WTC11 (cell line): ENCODE measurements around the gene BTD. TPM values are rescaled to one million over a fixed set of nuclear protein-coding genes. Genes with fewer than 3 reads are reported as not detected.

ENCODE experiments used
- ATAC-seq: fragments of 200-7000 bp; cut with Tn5 transposase; 2 replicates; pipeline ENCODE4 v1.10.0; 2021; ENCODE audit warnings: mild to moderate bottlenecking, moderate library complexity
- CTCF ChIA-PET: fragments of 300-600 bp; sonication (Branson Sonifier 250); formaldehyde crosslinking; loops from one replicate; lab custom pipeline; 2021; ENCODE audit warnings: antibody characterized with exemption; lab: Charles Lee
- POLR2A ChIA-PET: fragments of 350-600 bp; sonication (Branson Sonifier 250); formaldehyde crosslinking; loops from one replicate; lab custom pipeline; 2021; ENCODE audit warnings: antibody characterized with exemption; lab: Charles Lee
- DNase-seq: peaks from one replicate; pipeline ENCODE4 v3.0.0; 2021; ENCODE audit warnings: low spot score
- H3K27ac Mint-ChIP-seq: 2 replicates; pipeline ENCODE4 v1.8.0; 2021; ENCODE audit warnings: mixed read lengths
- H3K27me3 Mint-ChIP-seq: 2 replicates; pipeline ENCODE4 v1.8.0; 2021; ENCODE audit warnings: low read depth, mild to moderate bottlenecking, moderate library complexity, mixed read lengths
- H3K36me3 Mint-ChIP-seq: 2 replicates; pipeline ENCODE4 v1.8.0; 2021; ENCODE audit warnings: mixed read lengths
- H3K4me1 Mint-ChIP-seq: 2 replicates; pipeline ENCODE4 v1.8.0; 2022; ENCODE audit warnings: mixed read lengths
- H3K4me3 Mint-ChIP-seq: 2 replicates; pipeline ENCODE4 v1.8.0; 2021; ENCODE audit warnings: mild to moderate bottlenecking, moderate library complexity, mixed read lengths
- H3K9me3 Mint-ChIP-seq: 2 replicates; pipeline ENCODE4 v1.8.0; 2021; ENCODE audit warnings: mixed read lengths
- CBFB ChIP-seq: sonication (generic); formaldehyde crosslinking; IDR thresholded peaks from 2 replicates; pipeline ENCODE4 v1.8.1; 2022; ENCODE audit warnings: mild to moderate bottlenecking, low read depth, missing genetic modification reagents
- ELF4 ChIP-seq: sonication (generic); formaldehyde crosslinking; IDR thresholded peaks from 2 replicates; pipeline ENCODE4 v1.8.1; 2022; ENCODE audit warnings: low read depth, mild to moderate bottlenecking, moderate library complexity, missing genetic modification reagents
- ESRRA ChIP-seq: sonication (generic); formaldehyde crosslinking; IDR thresholded peaks from 2 replicates; pipeline ENCODE4 v1.8.1; 2022; ENCODE audit warnings: mild to moderate bottlenecking, missing genetic modification reagents, borderline replicate concordance
- FOXP1 ChIP-seq: sonication (generic); formaldehyde crosslinking; IDR thresholded peaks from 2 replicates; pipeline ENCODE4 v1.8.0; 2022; ENCODE audit warnings: missing genetic modification reagents, mild to moderate bottlenecking, moderate library complexity, borderline replicate concordance
- MXD4 ChIP-seq: fragments of 250-450 bp; sonication (Bioruptor Pico); IDR thresholded peaks from 2 replicates; pipeline ENCODE4 v1.8.0; 2021; ENCODE audit warnings: mild to moderate bottlenecking, moderate library complexity, borderline replicate concordance
- NR1H2 ChIP-seq: sonication (generic); formaldehyde crosslinking; IDR thresholded peaks from 2 replicates; pipeline ENCODE4 v1.9.0; 2021; ENCODE audit warnings: mild to moderate bottlenecking, moderate library complexity, missing genetic modification reagents
- OVOL2 ChIP-seq: fragments of 250-450 bp; sonication (Bioruptor Pico); IDR thresholded peaks from 2 replicates; pipeline ENCODE4 v1.9.0; 2021; ENCODE audit warnings: mild to moderate bottlenecking, borderline replicate concordance
- SMAD3 ChIP-seq: sonication (generic); formaldehyde crosslinking; IDR thresholded peaks from 2 replicates; pipeline ENCODE4 v1.8.0; 2022; ENCODE audit warnings: missing genetic modification reagents, mild to moderate bottlenecking, borderline replicate concordance
- SOX15 ChIP-seq: fragments of 250-450 bp; sonication (Bioruptor Pico); IDR thresholded peaks from 2 replicates; pipeline ENCODE4 v1.9.0; 2021; ENCODE audit warnings: mild to moderate bottlenecking
- ZNF317 ChIP-seq: sonication (generic); formaldehyde crosslinking; IDR thresholded peaks from 2 replicates; pipeline ENCODE4 v1.8.1; 2023; ENCODE audit warnings: low read depth, mild to moderate bottlenecking, moderate library complexity, missing genetic modification reagents, borderline replicate concordance
- ZNF416 ChIP-seq: fragments of 250-450 bp; sonication (Bioruptor Pico); IDR thresholded peaks from 2 replicates; pipeline ENCODE4 v1.9.0; 2021; ENCODE audit warnings: mild to moderate bottlenecking, inconsistent platforms
- ZNF671 ChIP-seq: fragments of 250-450 bp; sonication (Bioruptor Pico); IDR thresholded peaks from 2 replicates; pipeline ENCODE4 v1.8.0; 2021; ENCODE audit warnings: mild to moderate bottlenecking
- total RNA-seq: library from RNA; stranded (reverse); gene quantifications from 3 replicates; pipeline ENCODE4 v1.2.3, GENCODE V29; 2021
- TF ChIP-seq, protein P1 (sequence below): fragments of 250-450 bp; sonication (Bioruptor Pico); IDR thresholded peaks from 2 replicates; pipeline ENCODE4 v2.1.2; 2022; ENCODE audit warnings: mild to moderate bottlenecking, moderate library complexity
- TF ChIP-seq, protein P2 (sequence below): sonication (generic); formaldehyde crosslinking; IDR thresholded peaks from 2 replicates; pipeline ENCODE4 v1.8.0; 2022; ENCODE audit warnings: mild to moderate bottlenecking, missing genetic modification reagents
- TF ChIP-seq, protein P3 (sequence below): sonication (generic); formaldehyde crosslinking; IDR thresholded peaks from 2 replicates; pipeline ENCODE4 v1.8.1; 2022; ENCODE audit warnings: mild to moderate bottlenecking, missing genetic modification reagents, moderate library complexity, borderline replicate concordance
- TF ChIP-seq, protein P4 (sequence below): sonication (generic); formaldehyde crosslinking; IDR thresholded peaks from 2 replicates; pipeline ENCODE4 v1.8.0; 2022; ENCODE audit warnings: missing genetic modification reagents
- TF ChIP-seq, protein P5 (sequence below): sonication (generic); formaldehyde crosslinking; IDR thresholded peaks from 2 replicates; pipeline ENCODE4 v1.8.0; 2023; ENCODE audit warnings: missing genetic modification reagents
- TF ChIP-seq, protein P6 (sequence below): sonication (generic); formaldehyde crosslinking; IDR thresholded peaks from 2 replicates; pipeline ENCODE4 v1.8.1; 2023; ENCODE audit warnings: mild to moderate bottlenecking, missing genetic modification reagents, moderate library complexity
- TF ChIP-seq, protein P7 (sequence below): fragments of 250-450 bp; sonication (Bioruptor Pico); IDR thresholded peaks from 2 replicates; pipeline ENCODE4 v1.9.0; 2021; ENCODE audit warnings: mild to moderate bottlenecking, borderline replicate concordance

The BTD gene
- total RNA-seq, 1 experiment from 2014 or later, result 18.5 TPM

DNA sequence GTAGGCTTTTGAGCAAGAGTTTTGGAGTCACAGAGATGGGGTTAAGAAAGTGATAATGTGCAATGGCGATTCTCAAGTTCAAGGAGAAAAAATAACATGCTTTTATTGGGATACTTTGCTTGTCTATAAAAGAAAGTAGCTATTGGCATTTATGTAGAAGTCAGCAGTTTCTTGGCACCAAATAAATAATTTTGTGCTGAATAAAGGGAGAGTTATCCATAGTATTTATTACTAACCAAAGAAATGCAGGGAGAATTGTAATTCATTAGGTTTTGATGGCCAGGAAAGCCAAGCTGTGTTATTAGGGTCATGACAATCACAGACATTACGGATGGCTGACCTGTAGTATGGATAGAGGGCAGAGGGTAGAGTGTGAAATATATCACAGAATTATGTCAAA lies 33.1 kb downstream of the BTD start (continued):
- TF ChIP-seq, protein P1, sequence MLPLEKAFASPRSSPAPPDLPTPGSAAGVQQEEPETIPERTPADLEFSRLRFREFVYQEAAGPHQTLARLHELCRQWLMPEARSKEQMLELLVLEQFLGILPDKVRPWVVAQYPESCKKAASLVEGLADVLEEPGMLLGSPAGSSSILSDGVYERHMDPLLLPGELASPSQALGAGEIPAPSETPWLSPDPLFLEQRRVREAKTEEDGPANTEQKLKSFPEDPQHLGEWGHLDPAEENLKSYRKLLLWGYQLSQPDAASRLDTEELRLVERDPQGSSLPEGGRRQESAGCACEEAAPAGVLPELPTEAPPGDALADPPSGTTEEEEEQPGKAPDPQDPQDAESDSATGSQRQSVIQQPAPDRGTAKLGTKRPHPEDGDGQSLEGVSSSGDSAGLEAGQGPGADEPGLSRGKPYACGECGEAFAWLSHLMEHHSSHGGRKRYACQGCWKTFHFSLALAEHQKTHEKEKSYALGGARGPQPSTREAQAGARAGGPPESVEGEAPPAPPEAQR (CRISPR knock-in tag), result no peak
- TF ChIP-seq, protein P2, sequence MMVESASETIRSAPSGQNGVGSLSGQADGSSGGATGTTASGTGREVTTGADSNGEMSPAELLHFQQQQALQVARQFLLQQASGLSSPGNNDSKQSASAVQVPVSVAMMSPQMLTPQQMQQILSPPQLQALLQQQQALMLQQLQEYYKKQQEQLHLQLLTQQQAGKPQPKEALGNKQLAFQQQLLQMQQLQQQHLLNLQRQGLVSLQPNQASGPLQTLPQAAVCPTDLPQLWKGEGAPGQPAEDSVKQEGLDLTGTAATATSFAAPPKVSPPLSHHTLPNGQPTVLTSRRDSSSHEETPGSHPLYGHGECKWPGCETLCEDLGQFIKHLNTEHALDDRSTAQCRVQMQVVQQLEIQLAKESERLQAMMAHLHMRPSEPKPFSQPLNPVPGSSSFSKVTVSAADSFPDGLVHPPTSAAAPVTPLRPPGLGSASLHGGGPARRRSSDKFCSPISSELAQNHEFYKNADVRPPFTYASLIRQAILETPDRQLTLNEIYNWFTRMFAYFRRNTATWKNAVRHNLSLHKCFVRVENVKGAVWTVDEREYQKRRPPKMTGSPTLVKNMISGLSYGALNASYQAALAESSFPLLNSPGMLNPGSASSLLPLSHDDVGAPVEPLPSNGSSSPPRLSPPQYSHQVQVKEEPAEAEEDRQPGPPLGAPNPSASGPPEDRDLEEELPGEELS (CRISPR knock-in tag), result no peak
- no peak for TF ChIP-seq OVOL2 (CRISPR knock-in tag)
- TF ChIP-seq, protein P3, sequence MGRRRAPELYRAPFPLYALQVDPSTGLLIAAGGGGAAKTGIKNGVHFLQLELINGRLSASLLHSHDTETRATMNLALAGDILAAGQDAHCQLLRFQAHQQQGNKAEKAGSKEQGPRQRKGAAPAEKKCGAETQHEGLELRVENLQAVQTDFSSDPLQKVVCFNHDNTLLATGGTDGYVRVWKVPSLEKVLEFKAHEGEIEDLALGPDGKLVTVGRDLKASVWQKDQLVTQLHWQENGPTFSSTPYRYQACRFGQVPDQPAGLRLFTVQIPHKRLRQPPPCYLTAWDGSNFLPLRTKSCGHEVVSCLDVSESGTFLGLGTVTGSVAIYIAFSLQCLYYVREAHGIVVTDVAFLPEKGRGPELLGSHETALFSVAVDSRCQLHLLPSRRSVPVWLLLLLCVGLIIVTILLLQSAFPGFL, result no peak
- TF ChIP-seq, protein P4, sequence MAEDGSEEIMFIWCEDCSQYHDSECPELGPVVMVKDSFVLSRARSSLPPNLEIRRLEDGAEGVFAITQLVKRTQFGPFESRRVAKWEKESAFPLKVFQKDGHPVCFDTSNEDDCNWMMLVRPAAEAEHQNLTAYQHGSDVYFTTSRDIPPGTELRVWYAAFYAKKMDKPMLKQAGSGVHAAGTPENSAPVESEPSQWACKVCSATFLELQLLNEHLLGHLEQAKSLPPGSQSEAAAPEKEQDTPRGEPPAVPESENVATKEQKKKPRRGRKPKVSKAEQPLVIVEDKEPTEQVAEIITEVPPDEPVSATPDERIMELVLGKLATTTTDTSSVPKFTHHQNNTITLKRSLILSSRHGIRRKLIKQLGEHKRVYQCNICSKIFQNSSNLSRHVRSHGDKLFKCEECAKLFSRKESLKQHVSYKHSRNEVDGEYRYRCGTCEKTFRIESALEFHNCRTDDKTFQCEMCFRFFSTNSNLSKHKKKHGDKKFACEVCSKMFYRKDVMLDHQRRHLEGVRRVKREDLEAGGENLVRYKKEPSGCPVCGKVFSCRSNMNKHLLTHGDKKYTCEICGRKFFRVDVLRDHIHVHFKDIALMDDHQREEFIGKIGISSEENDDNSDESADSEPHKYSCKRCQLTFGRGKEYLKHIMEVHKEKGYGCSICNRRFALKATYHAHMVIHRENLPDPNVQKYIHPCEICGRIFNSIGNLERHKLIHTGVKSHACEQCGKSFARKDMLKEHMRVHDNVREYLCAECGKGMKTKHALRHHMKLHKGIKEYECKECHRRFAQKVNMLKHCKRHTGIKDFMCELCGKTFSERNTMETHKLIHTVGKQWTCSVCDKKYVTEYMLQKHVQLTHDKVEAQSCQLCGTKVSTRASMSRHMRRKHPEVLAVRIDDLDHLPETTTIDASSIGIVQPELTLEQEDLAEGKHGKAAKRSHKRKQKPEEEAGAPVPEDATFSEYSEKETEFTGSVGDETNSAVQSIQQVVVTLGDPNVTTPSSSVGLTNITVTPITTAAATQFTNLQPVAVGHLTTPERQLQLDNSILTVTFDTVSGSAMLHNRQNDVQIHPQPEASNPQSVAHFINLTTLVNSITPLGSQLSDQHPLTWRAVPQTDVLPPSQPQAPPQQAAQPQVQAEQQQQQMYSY (CRISPR knock-in tag), result no peak
- no peak for TF ChIP-seq ZNF671
- TF ChIP-seq, protein P5, sequence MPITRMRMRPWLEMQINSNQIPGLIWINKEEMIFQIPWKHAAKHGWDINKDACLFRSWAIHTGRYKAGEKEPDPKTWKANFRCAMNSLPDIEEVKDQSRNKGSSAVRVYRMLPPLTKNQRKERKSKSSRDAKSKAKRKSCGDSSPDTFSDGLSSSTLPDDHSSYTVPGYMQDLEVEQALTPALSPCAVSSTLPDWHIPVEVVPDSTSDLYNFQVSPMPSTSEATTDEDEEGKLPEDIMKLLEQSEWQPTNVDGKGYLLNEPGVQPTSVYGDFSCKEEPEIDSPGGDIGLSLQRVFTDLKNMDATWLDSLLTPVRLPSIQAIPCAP (CRISPR knock-in tag), result no peak
- no peak for TF ChIP-seq NR1H2 (CRISPR knock-in tag)
- TF ChIP-seq, all 79 proteins: peak for 0

DNA sequence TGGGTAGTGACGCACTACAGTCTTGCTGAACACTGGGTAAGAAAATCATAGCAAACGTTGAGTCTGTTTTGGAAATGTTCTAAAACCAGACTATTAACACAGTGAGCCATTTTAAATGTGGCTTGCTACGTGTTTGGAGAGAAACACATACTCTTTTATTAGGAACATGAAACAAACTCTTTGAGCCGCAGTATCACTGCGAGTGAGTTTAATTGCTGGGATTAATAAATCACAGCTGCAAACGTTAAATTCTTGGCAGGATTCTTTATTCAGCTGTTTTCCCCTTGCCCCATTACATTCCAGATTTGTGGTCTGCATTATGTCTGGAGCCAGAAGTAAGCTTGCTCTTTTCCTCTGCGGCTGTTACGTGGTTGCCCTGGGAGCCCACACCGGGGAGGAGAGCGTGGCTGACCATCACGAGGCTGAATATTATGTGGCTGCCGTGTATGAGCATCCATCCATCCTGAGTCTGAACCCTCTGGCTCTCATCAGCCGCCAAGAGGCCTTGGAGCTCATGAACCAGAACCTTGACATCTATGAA lies 33.6 kb downstream of the BTD start:
- ChIA-PET CTCF (interaction anchor here (2.0 kb wide), 1 partner anchor 543 kb away, joined by 5 read pairs; no protein-coding TSS in a partner anchor), POLR2A (no interaction called here)
- peaks cover 61% of the 10 kb centered on the region for H3K4me1 Mint-ChIP-seq
- H3K27me3 Mint-ChIP-seq, result peaks cover 2% of the 10 kb centered on the region; the same call in 1 of the 2 replicates
- no peaks in the 10 kb centered on the region for H3K9me3 Mint-ChIP-seq
- H3K36me3 Mint-ChIP-seq, result peaks cover 4% of the 10 kb centered on the region; the same call in 1 of the 2 replicates
- DNase-seq (no peak), ATAC-seq (no peak)
- H3K4me3 Mint-ChIP-seq, result no peak overlapping the region
- H3K27ac Mint-ChIP-seq, result no peak overlapping the region
- TF ChIP-seq SOX15 (CRISPR knock-in tag) (no peak), ESRRA (no peak), ZNF317 (CRISPR knock-in tag) (no peak), MXD4 (no peak), ZNF416 (CRISPR knock-in tag) (no peak), FOXP1 (no peak), NR1H2 (CRISPR knock-in tag) (no peak), ELF4 (CRISPR knock-in tag) (no peak), OVOL2 (CRISPR knock-in tag) (no peak), CBFB (CRISPR knock-in tag) (no peak), SMAD3 (CRISPR knock-in tag) (no peak)
- TF ChIP-seq, protein P3, result no peak
- TF ChIP-seq, protein P6, sequence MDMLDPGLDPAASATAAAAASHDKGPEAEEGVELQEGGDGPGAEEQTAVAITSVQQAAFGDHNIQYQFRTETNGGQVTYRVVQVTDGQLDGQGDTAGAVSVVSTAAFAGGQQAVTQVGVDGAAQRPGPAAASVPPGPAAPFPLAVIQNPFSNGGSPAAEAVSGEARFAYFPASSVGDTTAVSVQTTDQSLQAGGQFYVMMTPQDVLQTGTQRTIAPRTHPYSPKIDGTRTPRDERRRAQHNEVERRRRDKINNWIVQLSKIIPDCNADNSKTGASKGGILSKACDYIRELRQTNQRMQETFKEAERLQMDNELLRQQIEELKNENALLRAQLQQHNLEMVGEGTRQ (CRISPR knock-in tag), result no peak
- TF ChIP-seq, protein P7, sequence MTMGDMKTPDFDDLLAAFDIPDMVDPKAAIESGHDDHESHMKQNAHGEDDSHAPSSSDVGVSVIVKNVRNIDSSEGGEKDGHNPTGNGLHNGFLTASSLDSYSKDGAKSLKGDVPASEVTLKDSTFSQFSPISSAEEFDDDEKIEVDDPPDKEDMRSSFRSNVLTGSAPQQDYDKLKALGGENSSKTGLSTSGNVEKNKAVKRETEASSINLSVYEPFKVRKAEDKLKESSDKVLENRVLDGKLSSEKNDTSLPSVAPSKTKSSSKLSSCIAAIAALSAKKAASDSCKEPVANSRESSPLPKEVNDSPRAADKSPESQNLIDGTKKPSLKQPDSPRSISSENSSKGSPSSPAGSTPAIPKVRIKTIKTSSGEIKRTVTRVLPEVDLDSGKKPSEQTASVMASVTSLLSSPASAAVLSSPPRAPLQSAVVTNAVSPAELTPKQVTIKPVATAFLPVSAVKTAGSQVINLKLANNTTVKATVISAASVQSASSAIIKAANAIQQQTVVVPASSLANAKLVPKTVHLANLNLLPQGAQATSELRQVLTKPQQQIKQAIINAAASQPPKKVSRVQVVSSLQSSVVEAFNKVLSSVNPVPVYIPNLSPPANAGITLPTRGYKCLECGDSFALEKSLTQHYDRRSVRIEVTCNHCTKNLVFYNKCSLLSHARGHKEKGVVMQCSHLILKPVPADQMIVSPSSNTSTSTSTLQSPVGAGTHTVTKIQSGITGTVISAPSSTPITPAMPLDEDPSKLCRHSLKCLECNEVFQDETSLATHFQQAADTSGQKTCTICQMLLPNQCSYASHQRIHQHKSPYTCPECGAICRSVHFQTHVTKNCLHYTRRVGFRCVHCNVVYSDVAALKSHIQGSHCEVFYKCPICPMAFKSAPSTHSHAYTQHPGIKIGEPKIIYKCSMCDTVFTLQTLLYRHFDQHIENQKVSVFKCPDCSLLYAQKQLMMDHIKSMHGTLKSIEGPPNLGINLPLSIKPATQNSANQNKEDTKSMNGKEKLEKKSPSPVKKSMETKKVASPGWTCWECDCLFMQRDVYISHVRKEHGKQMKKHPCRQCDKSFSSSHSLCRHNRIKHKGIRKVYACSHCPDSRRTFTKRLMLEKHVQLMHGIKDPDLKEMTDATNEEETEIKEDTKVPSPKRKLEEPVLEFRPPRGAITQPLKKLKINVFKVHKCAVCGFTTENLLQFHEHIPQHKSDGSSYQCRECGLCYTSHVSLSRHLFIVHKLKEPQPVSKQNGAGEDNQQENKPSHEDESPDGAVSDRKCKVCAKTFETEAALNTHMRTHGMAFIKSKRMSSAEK (CRISPR knock-in tag), result no peak
